IPS-15b (cell line): ENCODE results near the gene C14orf93.

Experiments
- H3K27me3 ChIP-seq: one replicate; pipeline ENCODE4 v1.6.1; 2013; ENCODE audit warnings: low read length; ENCODE audit not compliant: control insufficient read depth, insufficient read depth
- H3K36me3 ChIP-seq: one replicate; pipeline ENCODE4 v1.6.1; 2013; ENCODE audit warnings: low read length; ENCODE audit not compliant: control insufficient read depth, insufficient read depth
- H3K4me1 ChIP-seq: one replicate; pipeline ENCODE4 v1.6.1; 2013; ENCODE audit warnings: mild to moderate bottlenecking, low read length; ENCODE audit not compliant: control insufficient read depth, insufficient read depth
- H3K4me3 ChIP-seq: one replicate; pipeline ENCODE4 v1.5.1; 2013; ENCODE audit warnings: low read depth, low read length
- H3K9ac ChIP-seq: one replicate; pipeline ENCODE4 v1.6.1; 2013; ENCODE audit warnings: low read depth, mild to moderate bottlenecking, low read length
- H3K9me3 ChIP-seq: one replicate; pipeline ENCODE4 v1.6.1; 2013; ENCODE audit warnings: mild to moderate bottlenecking, low read length; ENCODE audit not compliant: control insufficient read depth, insufficient read depth

The C14orf93 gene

GRCh38 chr14:23042162-23042965, 32.4 kb upstream of the C14orf93 start, which contains the start of gene PSMB11:
TSS of gene PSMB11 (plus strand) at chr14:23042212. CDS start at chr14:23042226, 14 bp downstream.
- H3K27me3 ChIP-seq = no peaks in the 10 kb centered on the region
- H3K36me3 ChIP-seq = no peaks in the 10 kb centered on the region
- H3K9ac ChIP-seq = no peak within 1 kb of the TSS
- H3K4me3 ChIP-seq = no peak within 1 kb of the TSS
- H3K4me1 ChIP-seq = no peaks in the 10 kb centered on the region
- H3K9me3 ChIP-seq = no peaks in the 10 kb centered on the region

- Histone ChIP-seq H3K36me3 (no peaks in the 10 kb centered on the region), H3K9ac (no peak overlapping the region), H3K9me3 (no peaks in the 10 kb centered on the region), H3K27me3 (no peaks in the 10 kb centered on the region), H3K4me1 (no peaks in the 10 kb centered on the region), H3K4me3 (no peak overlapping the region)
Measured at GRCh38 chr14:23041729-23042128, 31.8 kb upstream of the C14orf93 start.

GRCh38 chr14:23040100-23040499, 30.2 kb upstream of the C14orf93 start:
- Histone ChIP-seq H3K36me3 (no peaks in the 10 kb centered on the region), H3K4me1 (peaks cover 5% of the 10 kb centered on the region), H3K9ac (no peak overlapping the region), H3K4me3 (no peak overlapping the region), H3K27me3 (no peaks in the 10 kb centered on the region), H3K9me3 (no peaks in the 10 kb centered on the region)

- Histone ChIP-seq H3K36me3 (peaks cover 17% of the 10 kb centered on the region), H3K9ac (no peak overlapping the region), H3K27me3 (no peaks in the 10 kb centered on the region), H3K4me3 (peak overlapping the region; percentile 96), H3K4me1 (peaks cover 10% of the 10 kb centered on the region), H3K9me3 (no peaks in the 10 kb centered on the region)
Measured at GRCh38 chr14:23035303-23036144, 25.6 kb upstream of the C14orf93 start.

- Histone ChIP-seq H3K36me3 (peaks cover 20% of the 10 kb centered on the region), H3K9ac (peak within 1 kb of the TSS; percentile 99), H3K4me1 (peaks cover 10% of the 10 kb centered on the region), H3K4me3 (peak within 1 kb of the TSS; percentile 96), H3K9me3 (no peaks in the 10 kb centered on the region), H3K27me3 (no peaks in the 10 kb centered on the region)
Measured at GRCh38 chr14:23034498-23035302, 24.8 kb upstream of the C14orf93 start, which contains the start of gene PSMB5. TSS of gene PSMB5 (minus strand) at chr14:23034900. CDS start at chr14:23034881, 19 bp downstream.

- Histone ChIP-seq H3K4me3 (peak overlapping the region; percentile 96), H3K9ac (peak overlapping the region; percentile 99), H3K9me3 (no peaks in the 10 kb centered on the region), H3K4me1 (peaks cover 10% of the 10 kb centered on the region), H3K27me3 (no peaks in the 10 kb centered on the region), H3K36me3 (peaks cover 20% of the 10 kb centered on the region)
Measured at GRCh38 chr14:23033801-23034497, 24.0 kb upstream of the C14orf93 start.

- Histone ChIP-seq H3K9me3 (no peaks in the 10 kb centered on the region), H3K9ac (no peak overlapping the region), H3K27me3 (no peaks in the 10 kb centered on the region), H3K4me3 (peak overlapping the region; percentile 96), H3K36me3 (peaks cover 20% of the 10 kb centered on the region), H3K4me1 (peaks cover 10% of the 10 kb centered on the region)
Measured at GRCh38 chr14:23033251-23033727, 23.3 kb upstream of the C14orf93 start.

- H3K9me3 ChIP-seq = no peaks in the 10 kb centered on the region
- H3K9ac ChIP-seq = no peak overlapping the region
- H3K4me1 ChIP-seq = peaks cover 10% of the 10 kb centered on the region
- no peak overlapping the region for H3K4me3 ChIP-seq
- H3K27me3 ChIP-seq = no peaks in the 10 kb centered on the region
- peaks cover 21% of the 10 kb centered on the region for H3K36me3 ChIP-seq
Measured at GRCh38 chr14:23030936-23031335, 21.0 kb upstream of the C14orf93 start.

GRCh38 chr14:23028799-23029198, 18.9 kb upstream of the C14orf93 start:
- Histone ChIP-seq H3K4me1 (peaks cover 15% of the 10 kb centered on the region), H3K9ac (no peak overlapping the region), H3K36me3 (peaks cover 27% of the 10 kb centered on the region), H3K4me3 (no peak overlapping the region), H3K9me3 (no peaks in the 10 kb centered on the region), H3K27me3 (no peaks in the 10 kb centered on the region)

GRCh38 chr14:23025151-23025814, 15.3 kb upstream of the C14orf93 start:
- H3K9me3 ChIP-seq = no peaks in the 10 kb centered on the region
- peaks cover 15% of the 10 kb centered on the region for H3K4me1 ChIP-seq
- no peak overlapping the region for H3K9ac ChIP-seq

More at GRCh38 chr14:23025151-23025814, 15.3 kb upstream of the C14orf93 start:
- no peak overlapping the region for H3K4me3 ChIP-seq
- H3K27me3 ChIP-seq = no peaks in the 10 kb centered on the region
- peaks cover 8% of the 10 kb centered on the region for H3K36me3 ChIP-seq
